ENCODE results near the gene MAFB. TPM values are rescaled to one million over a fixed set of nuclear protein-coding genes. Genes with fewer than 3 reads are reported as not detected.

Gene MAFB
- total RNA-seq, 2 experiments from 2014 or later: 0.09 to 0.40 TPM

DNA sequence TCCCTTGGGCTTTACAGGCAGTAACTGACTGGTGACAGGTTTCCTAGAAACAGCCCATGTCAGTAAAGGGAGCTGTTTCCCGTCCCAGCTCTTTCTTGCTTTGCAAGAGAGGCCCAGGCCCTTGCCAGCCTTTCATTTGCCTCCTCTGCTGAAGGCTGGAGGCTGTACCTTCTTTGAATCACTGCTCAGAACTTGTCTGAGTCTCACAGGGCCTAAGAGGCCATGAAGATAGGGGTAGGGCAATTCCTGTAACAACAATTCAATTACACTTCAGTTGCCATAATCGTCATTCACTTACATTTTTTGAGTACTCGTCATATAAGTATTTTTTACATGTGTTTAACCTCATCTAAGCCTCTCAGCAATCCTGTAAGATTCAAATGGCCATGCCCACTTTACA lies 25.9 kb upstream of the MAFB start:
- no peak overlapping the region for H3K4me3 Mint-ChIP-seq
- H3K9me3 Mint-ChIP-seq (ENCODE audit: low read depth): no peaks in the 10 kb centered on the region
- peaks cover 19% of the 10 kb centered on the region for H3K27me3 Mint-ChIP-seq
- no peak overlapping the region for H3K27ac Mint-ChIP-seq
- H3K4me1 Mint-ChIP-seq: no peaks in the 10 kb centered on the region
- ATAC-seq (no peak), DNase-seq (no peak)
- H3K36me3 Mint-ChIP-seq: no peaks in the 10 kb centered on the region
- CTCF ChIA-PET: interaction anchor here (0.7 to 1.0 kb wide), 2 partner anchors 27 to 248 kb away, joined by 3 read pairs; no protein-coding TSS in a partner anchor

GRCh38 chr20:40714109-40714508 lies 25.1 kb upstream of the MAFB start:
- H3K36me3 Mint-ChIP-seq: no peaks in the 10 kb centered on the region
- no peak for ATAC-seq
- H3K9me3 Mint-ChIP-seq (ENCODE audit: low read depth): no peaks in the 10 kb centered on the region
- no peaks in the 10 kb centered on the region for H3K4me1 Mint-ChIP-seq
- DNase-seq: no peak
- peaks cover 21% of the 10 kb centered on the region for H3K27me3 Mint-ChIP-seq
- no peak overlapping the region for H3K4me3 Mint-ChIP-seq
- CTCF ChIA-PET: interaction anchor here (0.7 to 1.0 kb wide), 2 partner anchors 28 to 249 kb away, joined by 3 read pairs; no protein-coding TSS in a partner anchor
- no peak overlapping the region for H3K27ac Mint-ChIP-seq

DNA sequence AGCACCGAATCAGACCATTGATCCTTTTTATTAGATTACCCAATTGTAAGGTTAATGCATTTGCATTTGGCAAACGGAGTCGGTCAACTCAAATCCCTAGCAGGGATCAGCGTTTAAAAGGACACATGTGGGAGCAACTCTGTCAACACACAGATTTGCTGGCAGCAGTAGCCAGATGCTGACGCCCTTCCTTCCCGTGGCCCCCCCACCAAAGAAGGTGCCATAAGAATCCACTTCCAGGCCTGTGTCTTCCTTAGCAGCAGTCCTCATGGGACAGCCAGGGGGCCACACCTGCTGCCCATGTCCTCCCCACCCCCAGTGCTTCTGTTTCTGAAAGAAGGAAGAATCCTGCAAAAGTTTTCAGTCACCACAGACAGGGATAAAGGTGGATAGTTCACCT lies 24.5 kb upstream of the MAFB start:
- Mint-ChIP-seq H3K36me3 (no peaks in the 10 kb centered on the region), H3K27me3 (peaks cover 25% of the 10 kb centered on the region), H3K4me1 (no peaks in the 10 kb centered on the region), H3K27ac (no peak overlapping the region), H3K9me3 (ENCODE audit: low read depth) (no peaks in the 10 kb centered on the region), H3K4me3 (no peak overlapping the region)
- CTCF ChIA-PET: no interaction called here
- DNase-seq: no peak
- ATAC-seq: no peak

DNA sequence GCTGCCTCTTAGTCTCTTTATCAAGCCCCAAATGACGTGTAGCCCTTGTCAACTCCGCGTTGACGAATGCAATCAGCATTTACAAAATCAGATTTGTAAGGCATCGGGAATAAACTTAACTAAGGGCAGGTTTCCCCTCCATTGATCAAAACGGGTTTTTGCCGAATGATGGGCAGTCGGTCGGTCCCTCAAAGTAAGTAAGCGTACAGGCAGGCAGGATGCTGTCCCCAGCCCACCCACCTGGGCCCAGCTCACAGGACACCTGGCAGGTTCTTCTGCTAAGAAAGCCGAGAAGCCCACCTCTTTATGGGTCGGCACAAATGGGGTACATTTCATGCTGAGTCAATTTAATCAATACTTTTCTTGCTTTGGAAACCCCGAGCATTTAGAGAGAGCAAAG lies 22.0 kb upstream of the MAFB start:
- no peak overlapping the region for H3K27ac Mint-ChIP-seq
- H3K36me3 Mint-ChIP-seq: no peaks in the 10 kb centered on the region
- CTCF ChIA-PET: interaction anchor here (1.5 kb wide), 1 partner anchor 251 kb away, joined by 4 read pairs; no protein-coding TSS in a partner anchor
- peaks cover 33% of the 10 kb centered on the region for H3K27me3 Mint-ChIP-seq
- no peak overlapping the region for H3K4me3 Mint-ChIP-seq
- no peaks in the 10 kb centered on the region for H3K9me3 Mint-ChIP-seq (ENCODE audit: low read depth)
- H3K4me1 Mint-ChIP-seq: no peaks in the 10 kb centered on the region
- ATAC-seq (no peak), DNase-seq (no peak)

- Mint-ChIP-seq H3K9me3 (ENCODE audit: low read depth) (no peaks in the 10 kb centered on the region), H3K4me3 (no peak overlapping the region), H3K36me3 (no peaks in the 10 kb centered on the region), H3K27me3 (peaks cover 33% of the 10 kb centered on the region), H3K27ac (no peak overlapping the region), H3K4me1 (no peaks in the 10 kb centered on the region)
- CTCF ChIA-PET: interaction anchor here (0.9 to 1.5 kb wide), 2 partner anchors 21 to 252 kb away, joined by 3 to 4 read pairs; no protein-coding TSS in a partner anchor
- ATAC-seq: no peak
- DNase-seq: no peak
Measured at GRCh38 chr20:40710603-40711002, 21.6 kb upstream of the MAFB start.

DNA sequence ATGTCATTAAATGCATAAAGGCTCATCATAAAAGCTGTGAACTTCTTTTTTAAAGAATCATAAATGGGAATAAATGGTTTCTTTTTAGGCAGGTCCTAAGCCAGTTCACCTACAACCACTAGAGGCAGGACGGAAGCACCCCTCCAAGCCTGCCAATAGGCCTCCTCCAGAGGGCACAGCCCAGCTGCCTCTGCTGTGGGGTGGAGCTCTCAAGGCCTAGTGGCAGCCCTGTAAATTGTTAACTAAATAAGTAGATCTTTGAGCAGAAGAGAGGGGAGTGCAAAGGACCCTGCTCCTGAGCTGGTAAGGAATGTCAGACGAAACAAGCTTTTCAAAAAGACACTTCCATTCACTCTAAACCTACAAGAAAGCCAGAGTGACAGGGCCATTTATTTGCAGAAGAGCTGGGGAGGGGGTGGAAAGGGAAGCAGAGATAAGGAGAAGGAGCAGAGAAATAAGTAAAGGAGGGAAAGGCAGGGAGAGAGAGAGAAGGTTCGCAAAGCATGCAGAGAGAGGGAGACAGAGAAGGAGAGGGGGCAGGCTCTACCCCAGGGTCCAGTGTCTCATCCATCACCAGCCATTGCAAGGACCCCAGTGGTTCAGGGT lies 18.0 kb upstream of the MAFB start:
- Mint-ChIP-seq H3K4me1 (no peaks in the 10 kb centered on the region), H3K4me3 (no peak overlapping the region), H3K9me3 (ENCODE audit: low read depth) (no peaks in the 10 kb centered on the region), H3K27me3 (peaks cover 44% of the 10 kb centered on the region), H3K36me3 (no peaks in the 10 kb centered on the region), H3K27ac (no peak overlapping the region)
- DNase-seq: no peak
- CTCF ChIA-PET: interaction anchor here (0.9 to 1.2 kb wide), 2 partner anchors 34 to 255 kb away, joined by 3 to 4 read pairs; no protein-coding TSS in a partner anchor
- no peak for ATAC-seq

DNA sequence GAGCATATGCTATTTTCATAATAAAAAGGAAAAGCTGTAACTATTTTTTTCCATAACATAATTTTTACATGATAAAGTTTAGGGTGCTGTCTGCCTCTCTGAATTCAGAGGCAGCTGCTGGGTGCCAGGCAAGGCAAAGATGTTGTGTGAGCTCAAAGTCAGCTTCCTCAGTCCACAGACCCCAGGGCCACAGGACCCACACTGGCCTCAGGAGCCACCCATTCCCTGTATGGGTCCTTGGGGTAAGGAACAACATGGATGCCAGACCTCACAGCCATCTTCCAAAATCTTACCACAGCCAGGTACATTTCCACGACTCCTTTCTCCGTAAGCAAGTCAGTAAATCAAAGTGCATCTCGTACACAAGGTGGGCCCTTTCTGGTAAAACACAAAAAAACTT lies 16.4 kb upstream of the MAFB start:
- CTCF ChIA-PET: no interaction called here
- Mint-ChIP-seq H3K9me3 (ENCODE audit: low read depth) (no peaks in the 10 kb centered on the region), H3K36me3 (no peaks in the 10 kb centered on the region), H3K27me3 (peaks cover 30% of the 10 kb centered on the region), H3K27ac (no peak overlapping the region), H3K4me3 (no peak overlapping the region), H3K4me1 (no peaks in the 10 kb centered on the region)
- DNase-seq (no peak), ATAC-seq (no peak)

- no peaks in the 10 kb centered on the region for H3K9me3 Mint-ChIP-seq (ENCODE audit: low read depth)
- ATAC-seq: no peak
- DNase-seq: no peak
- no peaks in the 10 kb centered on the region for H3K4me1 Mint-ChIP-seq
- H3K27ac Mint-ChIP-seq: no peak overlapping the region
- CTCF ChIA-PET: no interaction called here
- no peak overlapping the region for H3K4me3 Mint-ChIP-seq
- H3K36me3 Mint-ChIP-seq: no peaks in the 10 kb centered on the region
- H3K27me3 Mint-ChIP-seq: peaks cover 29% of the 10 kb centered on the region
Measured at GRCh38 chr20:40704828-40705227, 15.8 kb upstream of the MAFB start.

GRCh38 chr20:40703975-40704530 lies 15.0 kb upstream of the MAFB start:
- Mint-ChIP-seq H3K27me3 (peaks cover 32% of the 10 kb centered on the region), H3K27ac (no peak overlapping the region), H3K4me1 (no peaks in the 10 kb centered on the region), H3K36me3 (no peaks in the 10 kb centered on the region), H3K4me3 (no peak overlapping the region), H3K9me3 (ENCODE audit: low read depth) (no peaks in the 10 kb centered on the region)
- CTCF ChIA-PET: no interaction called here
- no peak for ATAC-seq
- no peak for DNase-seq

DNA sequence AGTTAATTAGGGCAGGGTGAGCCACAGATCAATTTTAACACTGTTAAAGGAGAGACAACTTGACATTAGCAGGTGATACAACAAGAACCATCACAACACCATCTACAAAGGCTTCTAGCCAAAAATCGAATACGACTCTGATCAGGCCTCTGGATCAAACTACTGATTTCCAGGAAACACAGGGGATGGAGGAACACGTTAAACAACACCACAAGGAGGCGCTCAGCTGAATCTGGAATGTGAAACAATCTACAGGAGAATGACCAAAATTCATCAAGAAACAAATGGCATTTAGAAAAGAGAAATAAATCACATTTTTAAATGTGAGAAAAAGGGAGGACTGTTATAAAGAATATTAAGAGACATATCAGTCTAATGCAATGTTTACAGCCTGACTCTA lies 13.5 kb upstream of the MAFB start:
- H3K36me3 Mint-ChIP-seq: no peaks in the 10 kb centered on the region
- H3K4me1 Mint-ChIP-seq: no peaks in the 10 kb centered on the region
- no peak for DNase-seq
- no peak overlapping the region for H3K4me3 Mint-ChIP-seq
- H3K9me3 Mint-ChIP-seq (ENCODE audit: low read depth): no peaks in the 10 kb centered on the region
- CTCF ChIA-PET: no interaction called here
- H3K27ac Mint-ChIP-seq: no peak overlapping the region
- no peak for ATAC-seq
- peaks cover 38% of the 10 kb centered on the region for H3K27me3 Mint-ChIP-seq

DNA sequence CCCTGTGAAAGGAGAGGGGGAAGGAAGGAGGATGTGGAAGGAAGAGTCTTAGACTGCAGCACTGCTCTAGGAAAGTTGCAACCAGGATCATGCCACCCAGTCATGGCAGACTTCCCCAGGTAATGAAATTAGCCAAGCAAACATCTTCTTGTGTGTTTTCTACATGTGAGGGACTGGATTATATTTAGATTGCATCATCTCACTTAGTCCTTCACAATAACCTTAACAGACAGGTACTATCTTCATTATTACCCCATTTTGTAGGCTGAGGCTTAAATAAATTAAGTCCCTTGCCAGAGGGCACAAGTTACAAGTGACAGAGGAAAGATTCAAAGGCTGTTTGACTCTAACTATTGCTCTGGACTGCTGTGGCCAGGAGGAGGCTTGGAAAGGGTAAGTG lies 9.7 kb upstream of the MAFB start:
- Mint-ChIP-seq H3K4me3 (no peak overlapping the region), H3K4me1 (no peaks in the 10 kb centered on the region), H3K27ac (no peak overlapping the region), H3K36me3 (no peaks in the 10 kb centered on the region), H3K27me3 (peaks cover 66% of the 10 kb centered on the region), H3K9me3 (ENCODE audit: low read depth) (no peaks in the 10 kb centered on the region)
- ATAC-seq: no peak
- DNase-seq: no peak
- CTCF ChIA-PET: no interaction called here

- DNase-seq: no peak
- no peak for ATAC-seq
- H3K9me3 Mint-ChIP-seq (ENCODE audit: low read depth): no peaks in the 10 kb centered on the region
- H3K27ac Mint-ChIP-seq: no peak overlapping the region
- no peaks in the 10 kb centered on the region for H3K36me3 Mint-ChIP-seq
- peaks cover 66% of the 10 kb centered on the region for H3K27me3 Mint-ChIP-seq
- no peak overlapping the region for H3K4me3 Mint-ChIP-seq
- no peaks in the 10 kb centered on the region for H3K4me1 Mint-ChIP-seq
- CTCF ChIA-PET: no interaction called here
Measured at GRCh38 chr20:40698281-40698680, 9.2 kb upstream of the MAFB start.

DNA sequence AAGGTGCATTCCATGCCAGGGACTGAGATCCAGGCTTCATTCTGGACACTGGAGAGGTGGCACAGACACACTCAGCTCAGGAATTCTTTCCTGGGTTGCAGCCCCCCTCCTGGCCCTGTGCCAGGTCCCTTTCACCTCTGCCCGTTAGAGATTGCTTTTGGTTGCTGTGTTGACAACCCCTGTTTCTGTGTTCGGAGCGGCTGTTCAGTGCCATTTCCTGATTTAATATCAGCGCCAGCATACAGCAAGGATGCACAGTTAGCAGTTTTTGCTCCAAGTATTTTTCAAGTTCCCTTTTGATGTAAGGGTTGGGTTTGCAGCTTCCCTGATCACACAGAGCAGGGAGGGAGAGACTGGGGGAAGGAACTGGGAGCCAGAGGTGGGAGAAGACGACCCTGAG lies 8.5 kb upstream of the MAFB start:
- Mint-ChIP-seq H3K27ac (no peak overlapping the region), H3K4me1 (no peaks in the 10 kb centered on the region), H3K27me3 (peaks cover 68% of the 10 kb centered on the region), H3K4me3 (no peak overlapping the region), H3K9me3 (ENCODE audit: low read depth) (no peaks in the 10 kb centered on the region), H3K36me3 (no peaks in the 10 kb centered on the region)
- CTCF ChIA-PET: no interaction called here
- DNase-seq (no peak), ATAC-seq (no peak)

DNA sequence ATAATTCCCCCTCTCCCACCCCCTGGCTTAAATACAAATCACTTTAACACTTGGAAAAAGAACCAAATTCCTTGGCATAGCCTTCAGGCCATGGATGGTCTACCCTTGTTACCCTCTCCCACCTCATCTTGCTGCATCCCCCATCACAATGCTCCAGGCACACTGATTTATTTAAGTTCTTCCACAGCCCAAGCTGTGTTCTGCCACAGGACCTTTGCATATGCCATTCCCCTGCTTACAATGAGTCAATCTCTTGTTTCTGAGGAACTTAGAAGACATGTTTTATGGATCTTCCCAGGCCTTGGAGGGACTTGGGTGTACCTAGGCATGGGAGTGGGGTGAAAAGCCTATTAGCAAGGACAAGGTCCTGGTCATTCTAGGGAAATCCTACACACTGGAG lies 6.2 kb upstream of the MAFB start:
- no peak overlapping the region for H3K4me3 Mint-ChIP-seq
- ATAC-seq (no peak), DNase-seq (no peak)
- no peak overlapping the region for H3K27ac Mint-ChIP-seq
- no peaks in the 10 kb centered on the region for H3K36me3 Mint-ChIP-seq
- peaks cover 3% of the 10 kb centered on the region for H3K4me1 Mint-ChIP-seq
- CTCF ChIA-PET: no interaction called here
- H3K9me3 Mint-ChIP-seq (ENCODE audit: low read depth): no peaks in the 10 kb centered on the region
- H3K27me3 Mint-ChIP-seq: peaks cover 92% of the 10 kb centered on the region

Measured in activated CD8-positive, alpha-beta memory T cell treated with anti-CD3 and anti-CD28 coated beads, Interleukin-2, amount 10 ng/mL, durations not matched to agents 7 days and 5 days (primary cell).